GM11168 (cell line): ENCODE results near the gene KIRREL2.

Experiments
- in situ Hi-C: fragments of 300-500 bp; cut with MboI; formaldehyde crosslinking; loops from one replicate; pipeline ENCODE4 v1.12.0; 2022; ENCODE audit warnings: low sequenced_read_pairs; ENCODE audit not compliant: unreplicated experiment

The KIRREL2 gene

DNA sequence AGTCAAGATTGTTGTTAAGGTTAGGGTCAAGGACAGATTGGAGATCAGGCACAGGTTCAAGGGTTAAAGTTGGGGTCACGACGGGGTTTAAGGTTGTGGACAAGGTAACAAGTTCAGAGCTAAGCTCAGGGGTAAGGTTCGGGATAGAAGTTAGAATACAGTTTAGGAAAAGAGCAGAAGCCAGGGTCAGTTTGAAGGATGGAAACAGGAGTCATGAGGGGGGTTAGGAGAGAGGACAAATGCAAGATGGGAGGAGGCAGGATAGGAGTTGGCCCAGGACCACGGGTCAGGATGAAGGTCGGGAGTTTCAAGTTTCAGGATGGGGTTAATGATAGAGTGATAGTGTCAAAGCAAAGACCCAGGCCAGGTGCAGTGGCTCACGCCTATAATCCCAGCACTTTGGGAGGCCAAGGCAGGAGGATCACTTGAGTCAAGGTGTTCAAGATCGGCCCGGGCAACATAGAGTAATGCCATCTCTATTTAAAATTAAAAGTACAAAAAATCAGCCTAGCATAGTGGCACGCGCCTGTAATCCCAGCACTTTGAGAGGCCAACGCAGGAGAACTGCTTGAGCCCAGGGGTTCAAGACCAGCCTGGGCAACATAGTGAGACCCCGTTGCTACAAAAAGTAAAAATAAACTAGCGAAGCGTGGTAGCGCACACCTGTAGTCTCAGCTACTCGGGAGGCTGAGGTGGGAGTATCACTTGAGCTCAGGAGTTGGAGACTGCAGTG is 12.1 kb upstream of the KIRREL2 start:
- in situ Hi-C loops: no loop called here

GRCh38 chr19:35845215-35846037 is 11.3 kb upstream of the KIRREL2 start:
- in situ Hi-C loops: no loop called here

GRCh38 chr19:35846038-35846668 is 10.6 kb upstream of the KIRREL2 start:
- in situ Hi-C loops: no loop called here

GRCh38 chr19:35847911-35848310 is 8.8 kb upstream of the KIRREL2 start:
- in situ Hi-C loops: no loop called here

DNA sequence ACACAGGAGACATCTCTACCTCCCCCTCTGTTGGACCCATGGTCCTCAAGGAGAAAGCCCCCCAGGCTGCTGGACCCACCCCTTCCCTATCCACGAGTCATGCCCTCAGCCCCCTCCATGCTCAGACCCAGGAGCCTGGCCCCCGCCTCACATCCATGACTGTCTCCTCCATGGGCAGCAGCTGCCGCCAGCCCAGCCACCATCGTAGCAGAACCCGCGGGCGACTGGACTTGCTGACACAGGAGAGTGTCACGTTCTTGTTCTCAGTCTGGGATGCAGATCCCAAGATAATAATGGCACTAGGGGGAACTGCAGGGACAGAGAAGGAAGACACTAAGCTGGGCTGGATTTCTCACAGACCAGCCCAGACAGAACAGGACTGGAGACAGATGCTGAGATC is 8.2 kb upstream of the KIRREL2 start:
- in situ Hi-C loops: no loop called here

DNA sequence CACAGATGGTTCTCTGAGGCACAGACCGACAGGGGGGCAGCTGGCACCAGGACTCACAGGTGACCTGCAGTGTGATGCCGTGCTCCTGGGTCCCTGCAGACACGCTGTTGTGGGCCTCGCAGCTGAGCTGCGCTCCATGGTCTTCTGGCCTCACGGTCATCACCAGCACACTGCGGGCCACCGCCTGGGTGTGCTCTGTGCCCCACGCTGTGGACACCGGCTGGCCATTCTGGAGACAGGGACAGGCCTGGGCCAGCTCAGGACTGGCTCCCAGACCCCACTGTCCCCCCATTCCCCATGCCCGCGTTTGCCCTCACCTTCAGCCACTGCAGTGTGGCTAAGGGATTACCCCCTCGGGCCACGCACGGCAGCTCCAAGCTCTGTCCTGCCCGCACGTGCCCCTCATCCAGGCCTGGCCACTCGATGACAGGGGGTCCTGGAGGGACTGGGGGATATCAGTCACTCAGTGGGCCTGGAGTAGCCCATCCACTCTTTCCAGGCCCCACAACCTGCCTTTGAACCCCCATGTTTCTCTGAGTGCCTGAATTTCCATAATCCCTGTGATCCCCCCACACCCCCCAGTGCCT is 7.7 kb upstream of the KIRREL2 start:
- in situ Hi-C loops: no loop called here

DNA sequence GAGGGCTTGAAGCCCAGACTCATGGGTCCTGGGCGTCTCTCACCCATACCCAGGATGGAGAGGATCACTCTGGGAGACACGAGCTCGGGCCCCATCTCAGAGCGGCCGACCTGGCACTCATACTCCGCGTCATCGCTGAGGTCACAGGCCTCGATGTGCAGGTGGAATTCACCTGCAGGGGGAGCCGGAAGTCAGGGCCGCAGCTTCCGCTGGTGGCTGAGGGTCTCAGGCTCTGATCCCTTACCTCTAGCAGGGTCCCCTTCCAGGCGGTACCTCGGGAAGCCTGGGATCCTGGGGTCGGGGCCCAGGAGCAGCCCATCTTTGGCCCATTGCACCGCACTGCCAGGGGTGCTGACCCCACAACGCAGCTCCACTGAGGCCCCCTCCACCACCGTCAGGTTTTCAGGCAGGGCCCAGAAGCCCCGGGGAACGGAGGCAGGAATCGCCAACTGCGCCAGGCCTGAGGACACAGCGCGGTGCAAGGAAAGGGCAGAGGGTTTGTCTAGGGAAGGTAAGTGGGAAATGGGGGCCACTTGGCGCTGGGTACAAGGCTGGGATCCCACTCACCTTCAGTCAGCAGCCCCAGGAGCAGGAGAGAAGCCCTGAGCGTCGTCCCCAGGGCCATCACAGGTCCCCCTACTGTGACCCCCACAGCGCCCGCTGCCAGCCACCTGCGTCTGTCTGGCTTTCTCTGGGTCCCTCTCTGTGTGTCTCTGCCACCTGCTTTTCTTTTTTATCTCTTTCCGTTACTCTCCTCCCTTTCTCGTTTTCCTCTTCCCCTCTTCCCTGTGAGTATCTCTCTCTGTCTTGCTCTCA is 5.3 kb upstream of the KIRREL2 start:
- in situ Hi-C loops: no loop called here

- in situ Hi-C loops: no loop called here
Measured at GRCh38 chr19:35852029-35852780, 4.5 kb upstream of the KIRREL2 start, which contains the start of gene NPHS1. Gene NPHS1, minus strand, starts transcription at chr19:35852504. Its CDS starts 667 bp downstream, at chr19:35851837.

DNA sequence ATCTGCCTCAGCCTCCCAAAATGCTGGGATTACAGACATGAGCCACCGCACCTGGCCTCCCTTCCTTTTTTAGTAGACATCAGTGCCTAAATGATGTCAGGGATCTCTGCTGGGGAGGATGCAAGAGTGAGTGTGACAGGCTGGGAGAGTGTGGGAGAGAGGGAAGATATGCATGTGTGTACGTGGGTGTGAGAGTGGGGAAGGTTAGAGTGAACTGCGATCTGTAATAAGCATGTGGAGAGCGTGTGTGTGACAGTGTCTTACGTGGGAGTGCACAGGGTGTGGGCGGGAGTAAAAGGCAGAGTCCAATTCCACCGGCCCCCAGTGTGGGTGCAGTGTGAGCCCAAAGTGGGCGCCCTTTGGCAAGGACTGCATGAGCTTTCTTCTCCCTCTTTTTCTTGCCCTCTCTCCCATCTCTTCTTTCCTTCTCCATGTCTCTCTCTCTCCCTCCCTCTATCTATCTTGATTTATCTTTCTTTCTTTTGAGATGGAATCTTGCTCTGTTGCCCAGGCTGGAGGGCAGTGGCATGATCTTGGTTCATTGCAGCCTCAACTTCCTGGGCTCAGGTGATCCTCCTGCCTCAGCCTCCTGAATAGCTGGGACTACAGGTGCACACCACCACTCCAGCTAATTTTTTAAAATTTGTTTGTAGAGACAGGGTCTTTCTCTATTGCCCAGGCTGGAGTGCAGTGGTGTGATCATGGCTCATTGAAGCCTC is 3.5 kb upstream of the KIRREL2 start:
- in situ Hi-C loops: no loop called here

DNA sequence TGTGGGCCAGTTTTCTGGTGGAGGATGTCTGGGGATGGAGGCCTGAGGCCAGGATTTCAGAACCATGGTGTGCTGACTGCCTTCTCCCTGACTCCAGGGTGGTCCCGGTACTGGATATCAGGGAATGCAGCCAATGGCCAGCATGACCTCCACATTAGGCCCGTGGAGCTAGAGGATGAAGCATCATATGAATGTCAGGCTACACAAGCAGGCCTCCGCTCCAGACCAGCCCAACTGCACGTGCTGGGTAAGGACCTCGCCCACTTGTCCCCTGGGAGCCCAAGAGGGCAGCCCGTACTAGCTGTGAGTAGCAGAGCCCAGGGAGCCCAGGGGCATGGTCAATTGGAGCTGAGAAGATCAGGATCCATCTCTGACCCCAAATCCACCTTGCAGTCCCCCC is 1.6 kb downstream of the KIRREL2 start:
- in situ Hi-C loops: no loop called here

- in situ Hi-C loops: no loop called here
Measured at GRCh38 chr19:35859414-35859813, 2.7 kb downstream of the KIRREL2 start.

DNA sequence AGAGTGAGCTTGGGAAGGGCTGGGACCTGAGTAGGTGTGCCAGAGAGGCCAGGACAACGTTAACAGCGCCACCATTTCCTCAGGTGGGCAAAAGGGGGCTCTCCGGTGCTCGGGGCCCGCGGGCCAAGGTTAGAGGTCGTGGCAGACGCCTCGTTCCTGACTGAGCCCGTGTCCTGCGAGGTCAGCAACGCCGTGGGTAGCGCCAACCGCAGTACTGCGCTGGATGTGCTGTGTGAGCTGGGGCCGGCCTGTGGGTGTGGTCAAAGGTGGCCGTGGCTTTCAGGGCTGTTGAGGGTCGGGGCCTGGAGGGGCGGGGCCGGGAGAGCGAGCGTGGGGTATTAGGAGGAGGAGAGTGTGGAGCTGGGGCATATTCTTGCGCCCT is 3.7 kb downstream of the KIRREL2 start:
- in situ Hi-C loops: no loop called here

DNA sequence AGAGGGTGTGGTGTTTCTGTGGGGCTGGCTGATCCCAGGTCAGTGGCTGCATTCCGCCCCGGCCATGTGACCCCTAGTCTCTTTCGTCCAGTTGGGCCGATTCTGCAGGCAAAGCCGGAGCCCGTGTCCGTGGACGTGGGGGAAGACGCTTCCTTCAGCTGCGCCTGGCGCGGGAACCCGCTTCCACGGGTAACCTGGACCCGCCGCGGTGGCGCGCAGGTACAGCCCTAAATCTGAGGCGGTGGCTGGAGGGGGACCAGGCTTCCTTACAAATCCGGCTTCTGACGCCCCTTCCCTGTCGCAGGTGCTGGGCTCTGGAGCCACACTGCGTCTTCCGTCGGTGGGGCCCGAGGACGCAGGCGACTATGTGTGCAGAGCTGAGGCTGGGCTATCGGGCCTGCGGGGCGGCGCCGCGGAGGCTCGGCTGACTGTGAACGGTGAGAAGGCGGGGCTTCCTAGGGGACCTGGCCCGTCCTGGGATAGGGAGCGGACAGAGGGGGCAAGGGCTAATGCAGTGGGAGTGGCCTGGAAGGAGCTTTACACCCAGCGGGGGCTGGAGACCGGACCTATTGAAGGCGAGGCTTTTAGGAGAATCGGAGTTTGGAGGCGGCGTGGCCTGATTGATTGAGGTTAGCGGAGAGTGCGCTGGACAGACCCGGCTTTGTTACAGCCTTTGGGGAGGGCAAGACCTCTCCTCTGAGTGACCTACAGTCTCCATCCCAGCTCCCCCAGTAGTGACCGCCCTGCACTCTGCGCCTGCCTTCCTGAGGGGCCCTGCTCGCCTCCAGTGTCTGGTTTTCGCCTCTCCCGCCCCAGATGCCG is 4.3 kb downstream of the KIRREL2 start:
- in situ Hi-C loops: no loop called here

- in situ Hi-C loops: no loop called here
Measured at GRCh38 chr19:35861640-35862160, 5.0 kb downstream of the KIRREL2 start.

- in situ Hi-C loops: no loop called here
Measured at GRCh38 chr19:35862528-35862927, 5.8 kb downstream of the KIRREL2 start.

DNA sequence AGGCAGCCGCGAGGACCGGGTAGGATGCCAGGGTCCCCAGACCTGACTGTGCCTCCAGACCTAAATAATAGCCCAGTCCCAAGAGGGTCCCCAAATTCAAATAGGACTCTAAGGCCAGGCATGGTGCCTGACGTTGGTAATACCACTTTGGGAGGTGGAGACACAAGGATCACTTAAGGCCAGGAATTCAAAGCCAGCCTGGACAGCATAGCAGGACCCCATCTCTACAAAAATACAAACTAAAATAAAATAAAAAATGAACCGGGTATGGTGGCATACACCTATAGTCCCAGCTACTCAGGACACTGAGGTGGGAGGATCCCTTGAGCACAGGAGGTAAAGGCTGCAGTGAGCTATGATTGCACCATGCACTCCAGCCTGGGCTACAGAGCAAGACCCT is 6.3 kb downstream of the KIRREL2 start:
- in situ Hi-C loops: no loop called here

DNA sequence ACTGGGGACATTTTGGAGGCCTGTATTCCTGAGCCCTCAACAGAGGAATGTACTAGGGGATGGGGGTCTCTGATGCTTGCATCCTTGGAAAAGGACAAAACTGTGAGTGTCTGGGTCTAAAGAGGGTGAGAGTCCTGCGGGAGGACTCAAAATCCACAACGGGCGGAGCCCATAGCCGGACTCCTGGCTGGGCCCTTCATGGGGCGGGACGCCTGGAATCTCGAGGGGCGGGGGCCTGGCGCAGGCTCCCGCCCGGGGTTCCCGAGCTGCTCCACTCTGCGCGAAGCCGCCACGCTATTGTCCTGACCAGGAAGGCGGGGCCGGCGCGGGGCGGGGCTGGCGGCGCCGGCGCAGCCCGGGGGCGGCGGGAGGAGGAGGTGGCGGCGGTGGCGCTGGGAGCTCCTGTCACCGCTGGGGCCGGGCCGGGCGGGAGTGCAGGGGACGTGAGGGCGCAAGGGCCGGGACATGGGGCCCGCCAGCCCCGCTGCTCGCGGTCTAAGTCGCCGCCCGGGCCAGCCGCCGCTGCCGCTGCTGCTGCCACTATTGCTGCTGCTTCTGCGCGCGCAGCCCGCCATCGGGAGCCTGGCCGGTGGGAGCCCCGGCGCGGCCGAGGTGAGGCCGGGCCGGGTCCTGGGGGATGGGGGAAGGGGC is 11.6 kb downstream of the KIRREL2 start, which contains the start of gene APLP1:
TSS of gene APLP1 (plus strand) at position 403 of the 651 bp plus-strand sequence. CDS start at position 466, 63 bp downstream.
- in situ Hi-C loops: no loop called here
